HEK293T (cell line): ENCODE measurements around the gene C1QL4.
"Not testable (repeated sequence)": the region's sequence is repeated elsewhere in the genome, so short reads cannot be mapped to it uniquely, and the experiment has no call there.

Experiments
- CTCF ChIA-PET: fragments of 350-600 bp; formaldehyde crosslinking; extraction: SDS; loops from one replicate; lab custom pipeline; 2021; ENCODE audit warnings: antibody characterized with exemption, inconsistent platforms; lab: Yijun Ruan, JAX
- POLR2A ChIA-PET: fragments of 350-600 bp; formaldehyde crosslinking; extraction: SDS; loops from one replicate; lab custom pipeline; 2020; ENCODE audit warnings: antibody characterized with exemption, inconsistent platforms; lab: Yijun Ruan, JAX
- DNase-seq: peaks from one replicate; pipeline ENCODE4 v3.0.0; 2012; ENCODE audit warnings: mixed read lengths; ENCODE audit errors: extremely low spot score
- ARNT ChIP-seq: fragments of 450-650 bp; IDR thresholded peaks from 2 replicates; pipeline ENCODE4 v1.6.1; 2017; ENCODE audit warnings: mild to moderate bottlenecking
- BHLHE40 ChIP-seq: fragments of 450-650 bp; IDR thresholded peaks from 2 replicates; pipeline ENCODE4 v1.6.1; 2016; ENCODE audit warnings: mild to moderate bottlenecking, moderate library complexity, borderline replicate concordance
- CTBP1 ChIP-seq: fragments of 450-650 bp; IDR thresholded peaks from 2 replicates; pipeline ENCODE4 v1.6.1; 2016; ENCODE audit warnings: borderline replicate concordance
- ELF4 ChIP-seq: fragments of 450-650 bp; IDR thresholded peaks from 2 replicates; pipeline ENCODE4 v1.6.1; 2017; ENCODE audit warnings: antibody characterized with exemption
- FOXA1 ChIP-seq: fragments of 450-650 bp; IDR thresholded peaks from 2 replicates; pipeline ENCODE4 v1.6.1; 2016; ENCODE audit warnings: mild to moderate bottlenecking
- FOXK2 ChIP-seq: fragments of 450-650 bp; IDR thresholded peaks from 2 replicates; pipeline ENCODE4 v1.6.1; 2016; ENCODE audit warnings: mild to moderate bottlenecking
- FOXM1 ChIP-seq: fragments of 450-650 bp; IDR thresholded peaks from 2 replicates; pipeline ENCODE4 v1.6.1; 2017; ENCODE audit warnings: mild to moderate bottlenecking, borderline replicate concordance
- HDGF ChIP-seq: fragments of 450-650 bp; IDR thresholded peaks from 2 replicates; pipeline ENCODE4 v1.6.1; 2017; ENCODE audit warnings: antibody characterized with exemption, borderline replicate concordance
- L3MBTL2 ChIP-seq: fragments of 450-650 bp; conservative IDR thresholded peaks from 2 replicates; pipeline ENCODE4 v1.6.1; 2016; ENCODE audit warnings: mild to moderate bottlenecking
- LEF1 ChIP-seq: fragments of 450-650 bp; IDR thresholded peaks from 2 replicates; pipeline ENCODE4 v1.6.1; 2017; ENCODE audit warnings: mild to moderate bottlenecking, borderline replicate concordance
- NFRKB ChIP-seq: fragments of 450-650 bp; IDR thresholded peaks from 2 replicates; pipeline ENCODE4 v1.6.1; 2016; ENCODE audit warnings: mild to moderate bottlenecking, moderate library complexity
- PKNOX1 ChIP-seq: fragments of 450-650 bp; IDR thresholded peaks from 2 replicates; pipeline ENCODE4 v1.6.1; 2016
- SP1 ChIP-seq: fragments of 450-650 bp; IDR thresholded peaks from 2 replicates; pipeline ENCODE4 v1.6.1; 2017
- SUZ12 ChIP-seq: fragments of 450-650 bp; IDR thresholded peaks from 2 replicates; pipeline ENCODE4 v1.6.1; 2016; ENCODE audit warnings: mild to moderate bottlenecking
- TARDBP ChIP-seq: fragments of 450-650 bp; IDR thresholded peaks from 2 replicates; pipeline ENCODE4 v1.6.1; 2016
- ZNF384 ChIP-seq: fragments of 450-650 bp; IDR thresholded peaks from 2 replicates; pipeline ENCODE4 v1.6.1; 2016

Gene C1QL4

DNA sequence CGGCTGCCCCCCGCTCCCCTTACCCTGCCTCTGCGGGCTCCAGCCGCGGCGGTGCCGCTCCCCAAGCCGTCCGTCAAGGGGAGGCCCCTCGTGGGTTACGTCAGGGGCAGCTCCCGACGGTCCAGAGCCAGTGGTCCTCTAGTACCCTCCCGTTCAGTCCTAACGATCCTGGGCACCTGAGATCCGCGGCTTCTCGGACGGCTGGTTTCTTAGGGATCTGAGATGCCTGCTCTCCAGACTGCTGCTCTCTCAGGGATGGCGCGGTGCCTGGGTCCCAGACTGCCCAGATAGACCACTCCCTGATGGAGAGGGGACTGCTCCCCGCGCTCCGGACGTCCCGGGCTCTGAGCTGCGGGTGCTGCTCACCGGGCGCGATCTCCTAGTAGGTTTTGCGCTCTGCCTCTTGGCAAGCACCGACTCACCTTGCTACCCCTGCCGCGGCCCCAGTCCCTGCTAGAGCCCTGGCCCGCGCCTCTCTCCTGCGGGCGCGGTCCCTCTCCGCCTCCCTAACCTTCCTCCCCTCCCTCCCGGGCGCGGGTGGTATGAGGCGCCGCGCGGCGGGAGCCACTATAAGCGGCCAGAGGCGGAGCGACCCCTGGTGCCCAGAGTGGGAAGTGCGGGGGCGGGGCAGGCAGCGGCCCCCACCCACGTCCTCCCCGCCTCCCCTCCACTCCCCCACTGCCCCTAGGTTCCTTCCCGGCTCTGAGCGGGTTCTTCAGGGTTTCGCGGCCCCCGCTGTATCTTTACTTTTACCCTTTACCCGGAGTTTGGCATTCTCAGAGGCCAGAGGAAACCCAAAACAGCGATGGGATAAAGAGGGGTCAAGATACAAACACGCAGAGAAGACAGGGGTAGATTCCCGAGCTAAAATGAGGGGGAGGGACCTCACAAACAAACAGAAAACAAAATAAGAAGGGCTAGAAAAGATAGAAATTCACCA lies at the start of gene C1QL4:
TSS of gene C1QL4 (minus strand) at position 544 of the 940 bp plus-strand sequence. CDS start 711 bp downstream, outside the sequence.
- CTCF ChIA-PET, result interaction anchor here (0.5 to 1.9 kb wide), 7 partner anchors 10 to 210 kb away, joined by 3 to 8 read pairs (median 3); partner anchors contain the start of genes DNAJC22 and PRPH
- TF ChIP-seq CTBP1 (no peak), ZNF384 (no peak), LEF1 (no peak), ELF4 (no peak), FOXM1 (no peak), HDGF (no peak), BHLHE40 (no peak), FOXA1 (no peak), FOXK2 (no peak), SUZ12 (no peak), TARDBP (no peak), ARNT (no peak), SP1 (no peak), PKNOX1 (no peak), L3MBTL2 (no peak), NFRKB (no peak)
- POLR2A ChIA-PET, result interaction anchor here (1.1 to 5.4 kb wide), 2 partner anchors 11 to 14 kb away, joined by 3 to 37 read pairs; partner anchors contain the start of gene TROAP
- DNase-seq, result peak; percentile 90

- POLR2A ChIA-PET, DNase-seq: not testable (repeated sequence)
- CTCF ChIA-PET, result interaction anchor here (0.6 kb wide), 1 partner anchor 33 kb away, joined by 5 read pairs; no protein-coding TSS in a partner anchor
These were observed 43.2 kb upstream of the C1QL4 start for GRCh38 chr12:49380184-49380583.

DNA sequence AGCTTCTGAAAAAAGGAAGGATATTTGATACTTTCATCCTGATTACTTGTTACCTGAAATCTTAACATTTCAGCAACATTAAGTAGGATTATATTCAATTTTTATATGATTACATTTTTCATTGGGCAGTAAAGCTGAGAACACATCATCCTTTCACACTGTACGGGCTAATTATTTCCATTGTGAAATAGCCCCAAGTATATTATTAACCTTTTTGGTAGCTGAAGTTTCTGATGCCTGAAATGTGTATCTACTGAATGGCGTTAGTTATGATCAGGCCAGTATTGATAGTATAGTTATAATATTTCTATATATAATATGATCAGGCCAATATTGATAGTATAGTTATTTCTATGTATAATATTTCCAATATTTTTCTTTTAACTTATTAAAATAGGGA lies 40.4 kb upstream of the C1QL4 start:
- CTCF ChIA-PET, result no interaction called here
- TF ChIP-seq BHLHE40, result no peak
- no peak for TF ChIP-seq NFRKB
- TF ChIP-seq L3MBTL2, result no peak
- TF ChIP-seq PKNOX1, result no peak
- TF ChIP-seq SUZ12, result no peak
- POLR2A ChIA-PET, result interaction anchor here (2.9 kb wide), 1 partner anchor 11 kb away, joined by 22 read pairs; the partner anchor contains the start of gene SPATS2
- DNase-seq, result no peak

DNA sequence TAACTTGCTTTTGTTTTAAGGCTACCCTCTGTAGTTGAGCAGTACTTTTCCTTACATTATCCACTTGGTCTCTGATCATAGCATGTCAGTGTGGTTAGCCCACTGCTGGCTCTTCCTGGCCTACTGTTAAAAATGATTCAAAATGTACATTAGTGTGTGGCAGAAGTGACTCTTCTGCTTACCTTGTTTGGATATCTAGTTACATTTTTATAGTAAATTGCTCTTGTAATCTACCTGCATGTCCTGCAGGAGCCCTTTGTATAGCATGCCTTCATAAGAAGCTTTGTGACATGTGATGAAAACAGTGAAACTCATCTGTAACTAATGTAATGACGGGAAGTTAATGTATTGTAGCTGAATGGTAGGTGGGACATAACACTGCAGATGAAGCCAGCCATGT lies 38.4 kb upstream of the C1QL4 start:
- ChIA-PET POLR2A (interaction anchor here (2.9 kb wide), 1 partner anchor 9 kb away, joined by 22 read pairs; the partner anchor contains the start of gene SPATS2), CTCF (no interaction called here)
- no peak for DNase-seq
- TF ChIP-seq CTBP1 (no peak), NFRKB (no peak), ARNT (no peak), FOXK2 (no peak), FOXA1 (no peak), LEF1 (no peak), ZNF384 (no peak), HDGF (no peak), FOXM1 (no peak), PKNOX1 (no peak)

DNA sequence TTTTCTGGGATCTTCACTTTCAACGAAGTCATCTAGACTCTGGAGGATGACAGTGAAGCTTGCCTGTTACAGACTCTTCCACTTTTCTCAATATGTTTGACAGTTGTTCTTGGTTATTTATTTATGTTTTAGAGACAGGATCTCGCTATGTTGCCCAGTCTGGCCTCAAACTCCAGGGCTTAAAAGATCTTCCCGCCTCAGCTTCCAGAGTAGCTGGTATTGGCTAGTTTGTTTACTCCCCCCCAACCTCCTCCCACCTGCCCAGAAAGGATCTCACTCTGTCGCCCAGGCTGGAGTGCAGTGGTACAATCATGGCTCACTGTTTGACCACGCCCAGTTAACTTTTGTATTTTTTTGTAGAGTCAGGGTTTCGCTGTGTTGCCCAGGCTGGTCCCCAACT lies 33.6 kb upstream of the C1QL4 start:
- ChIA-PET CTCF (no interaction called here), POLR2A (interaction anchor here (1.4 kb wide), 1 partner anchor 11 kb away, joined by 3 read pairs; no protein-coding TSS in a partner anchor)
- TF ChIP-seq HDGF, result no peak
- TF ChIP-seq PKNOX1, result no peak
- TF ChIP-seq LEF1, result no peak
- TF ChIP-seq BHLHE40, result no peak
- TF ChIP-seq L3MBTL2, result no peak
- TF ChIP-seq FOXK2, result no peak
- no peak for TF ChIP-seq TARDBP
- no peak for TF ChIP-seq NFRKB
- no peak for TF ChIP-seq SP1
- TF ChIP-seq SUZ12, result no peak
- TF ChIP-seq ELF4, result no peak
- TF ChIP-seq FOXA1, result no peak
- DNase-seq, result no peak
